GM12878 (cell line): ENCODE data around the gene CAVIN1. TPM values are rescaled to one million over a fixed set of nuclear protein-coding genes. Genes with fewer than 3 reads are reported as not detected.

Experiments
- ATAC-seq: fragments of 200-7000 bp; cut with Tn5 transposase; 3 replicates; pipeline ENCODE4 v1.9.1; 2020; ENCODE audit warnings: mild to moderate bottlenecking, moderate library complexity
- Bru-seq: library from RNA; stranded (reverse); fragments of 400-500 nt; gene quantifications from one replicate; lab custom pipeline; 2021; lab: Mats Ljungman, UMichigan
- BruChase-seq, 2 experiments: library from RNA; stranded (reverse); fragments of 400-500 nt; gene quantifications; one replicate each; lab custom pipeline; 2021; lab: Mats Ljungman, UMichigan
- BruUV-seq: library from RNA; stranded (reverse); fragments of 400-500 nt; replicated peaks from 2 replicates; lab custom pipeline; 2021; lab: Mats Ljungman, UMichigan
- CTCF ChIA-PET: fragments of 300-600 bp; sonication (Branson Sonifier 250); formaldehyde crosslinking; extraction: SDS; loops from one replicate; lab custom pipeline; 2021; ENCODE audit warnings: inconsistent platforms; lab: Yijun Ruan, JAX
- POLR2A ChIA-PET: fragments of 350-600 bp; formaldehyde crosslinking; extraction: SDS; loops from one replicate; lab custom pipeline; 2021; ENCODE audit warnings: inconsistent platforms; lab: Charles Lee
- RAD21 ChIA-PET: fragments of 300-600 bp; sonication (Branson Sonifier 250); formaldehyde crosslinking; loops from one replicate; lab custom pipeline; 2023; ENCODE audit warnings: antibody characterized with exemption; ENCODE audit not compliant: unreplicated experiment; lab: Charles Lee
- SMC1A ChIA-PET: fragments of 300-600 bp; sonication (Branson Sonifier 250); formaldehyde crosslinking; loops from one replicate; lab custom pipeline; 2023; ENCODE audit not compliant: unreplicated experiment, uncharacterized antibody; lab: Charles Lee
- DNase-seq: peaks from one replicate; pipeline ENCODE4 v3.0.0-alpha.2; 2011; ENCODE audit warnings: low read depth, low spot score
- FAIRE-seq: peaks from 3 replicates; lab custom pipeline; 2011; peaks lifted over from hg19 to GRCh38; lab: Jason Lieb, UNC
- H2AFZ ChIP-seq: 2 replicates; pipeline ENCODE4 v1.6.0; 2011; ENCODE audit warnings: low read depth, low read length, control low read depth; ENCODE audit not compliant: control insufficient read depth
- H3K27ac ChIP-seq: 2 replicates; pipeline ENCODE4 v1.5.1; 2011; ENCODE audit warnings: control low read depth; ENCODE audit not compliant: control insufficient read depth, insufficient read depth
- H3K27me3 ChIP-seq, 2 experiments: replicated peaks in 1 of 2; 2 replicates each; pipeline versions ENCODE4 v1.6.0 to v1.6.1; 2011; ENCODE audit warnings: low read length in 1 of 2; ENCODE audit not compliant: control insufficient read depth in 2 of 2, insufficient read depth in 2 of 2
- H3K36me3 ChIP-seq, 2 experiments: 2 replicates each; pipeline ENCODE4 v1.5.1; 2011; ENCODE audit warnings: low read length in 1 of 2; ENCODE audit not compliant: control insufficient read depth in 2 of 2, insufficient read depth in 2 of 2
- H3K4me1 ChIP-seq: 2 replicates; pipeline ENCODE4 v1.6.1; 2011; ENCODE audit warnings: mild to moderate bottlenecking, low read length, moderate library complexity, mixed read lengths; ENCODE audit not compliant: control insufficient read depth, insufficient read depth
- H3K4me2 ChIP-seq: 2 replicates; pipeline ENCODE4 v1.6.0; 2011; ENCODE audit warnings: control low read depth; ENCODE audit not compliant: control insufficient read depth, insufficient read depth
- H3K4me3 ChIP-seq: fragments of 200-600 bp; sonication (generic); 2 replicates; pipeline ENCODE4 v1.5.1; 2016
- H3K79me2 ChIP-seq: 2 replicates; pipeline ENCODE4 v1.6.0; 2011; ENCODE audit warnings: low read length; ENCODE audit not compliant: control insufficient read depth, insufficient read depth
- H3K9ac ChIP-seq: 2 replicates; pipeline ENCODE4 v1.8.0; 2011; ENCODE audit warnings: low read length, control low read depth, mixed read lengths; ENCODE audit not compliant: control insufficient read depth, insufficient read depth
- H3K9me3 ChIP-seq: replicated peaks from 3 replicates; pipeline ENCODE4 v1.5.1; 2011; ENCODE audit warnings: mild to moderate bottlenecking, low read length; ENCODE audit not compliant: control insufficient read depth, insufficient read depth
- H4K20me1 ChIP-seq: 2 replicates; pipeline ENCODE4 v1.6.0; 2011; ENCODE audit not compliant: control insufficient read depth, insufficient read depth
- BCLAF1 ChIP-seq: fragments of 450-650 bp; IDR thresholded peaks from 2 replicates; pipeline ENCODE4 v1.6.1; 2017; ENCODE audit warnings: antibody characterized with exemption, mild to moderate bottlenecking, moderate library complexity
- BRCA1 ChIP-seq: IDR thresholded peaks from 2 replicates; pipeline ENCODE4 v1.6.1; 2011; ENCODE audit warnings: low read depth, low read length, improper control_type of control experiment
- GATAD2B ChIP-seq: fragments of 450-650 bp; conservative IDR thresholded peaks from 2 replicates; pipeline ENCODE4 v1.6.1; 2017; ENCODE audit warnings: low read depth, mild to moderate bottlenecking, moderate library complexity
- IKZF1 ChIP-seq: fragments of 450-650 bp; conservative IDR thresholded peaks from 2 replicates; pipeline ENCODE4 v1.6.1; 2017; ENCODE audit warnings: antibody characterized with exemption, mild to moderate bottlenecking
- MXI1 ChIP-seq: fragments of 150-350 bp; IDR thresholded peaks from 2 replicates; pipeline ENCODE4 v1.6.1; 2011; ENCODE audit warnings: low read depth, mild to moderate bottlenecking, inconsistent platforms, low read length, improper control_type of control experiment
- NFYB ChIP-seq: IDR thresholded peaks from 2 replicates; pipeline ENCODE4 v1.6.1; 2011; ENCODE audit warnings: low read depth, mild to moderate bottlenecking, low read length, improper control_type of control experiment, moderate library complexity; ENCODE audit not compliant: insufficient read depth
- RUNX3 ChIP-seq: IDR thresholded peaks from 2 replicates; pipeline ENCODE4 v1.6.1; 2012; ENCODE audit warnings: low read length, inconsistent platforms
- SMAD5 ChIP-seq: IDR thresholded peaks from 2 replicates; pipeline ENCODE4 v1.6.1; 2016; ENCODE audit warnings: antibody characterized with exemption, low read depth
- WGBS: methylation state at CpG from one replicate; pipeline ENCODE4 v1.1.6; 2016; ENCODE audit warnings: low lambda C conversion rate; ENCODE audit not compliant: insufficient replicate concordance, insufficient coverage; ENCODE audit errors: missing lambda C conversion rate; 5-methylcytosine and 5-hydroxymethylcytosine counted together
- in situ Hi-C: fragments of 300-500 bp; cut with MboI; formaldehyde crosslinking; loops from 9 replicates; pipeline ENCODE4 v1.14.3; 2018; ENCODE audit warnings: mixed read lengths
- intact Hi-C: fragments of 100-400 bp; cut with micrococcal nuclease; formaldehyde crosslinking; loops from one replicate; pipeline ENCODE4 v1.14.2; 2022; ENCODE audit not compliant: unreplicated experiment
- long read RNA-seq, 2 experiments: library from polyadenylated mRNA; unstranded; transcript quantifications; one replicate each; pipeline ENCODE4 v2.0.0, GENCODE V29; 2019 to 2020
- polyA minus RNA-seq, 3 experiments: library from RNA; depleted of rRNA, polyadenylated mRNA; stranded (reverse); fragments of >200 nt; gene quantifications; 2 replicates each; pipeline ENCODE4 v1.2.3, GENCODE V29; 2011
- polyA plus RNA-seq, 11 experiments: library from polyadenylated mRNA; depleted of rRNA in 4 of 11; unstranded in 6 of 11; stranded (reverse) in 5 of 11; fragments of >200 nt; fragmentation: Nextera tagmentation in 4 of 11; fragmentation: Illumina TruSeq in 1 of 11; extraction: Ambion mirVana in 4 of 11; extraction: Trizol in 1 of 11; gene quantifications; 1 replicate in 1 of 11; 2 replicates in 10 of 11; pipeline versions ENCODE4 v1.2.1 to v1.2.3, GENCODE V29; 2011 to 2016; ENCODE audit warnings: inconsistent platforms in 2 of 11, missing spikeins in 2 of 11, low read depth in 1 of 11
- total RNA-seq, 4 experiments: library from RNA; depleted of rRNA in 3 of 4; stranded (reverse); fragments of >200 nt in 3 of 4; fragmentation: Illumina TruSeq in 1 of 4; extraction: Trizol in 1 of 4; gene quantifications; 2 replicates each; pipeline versions ENCODE4 v1.2.1 to v1.2.3, GENCODE V29; 2013 to 2021

Gene CAVIN1, protein sequence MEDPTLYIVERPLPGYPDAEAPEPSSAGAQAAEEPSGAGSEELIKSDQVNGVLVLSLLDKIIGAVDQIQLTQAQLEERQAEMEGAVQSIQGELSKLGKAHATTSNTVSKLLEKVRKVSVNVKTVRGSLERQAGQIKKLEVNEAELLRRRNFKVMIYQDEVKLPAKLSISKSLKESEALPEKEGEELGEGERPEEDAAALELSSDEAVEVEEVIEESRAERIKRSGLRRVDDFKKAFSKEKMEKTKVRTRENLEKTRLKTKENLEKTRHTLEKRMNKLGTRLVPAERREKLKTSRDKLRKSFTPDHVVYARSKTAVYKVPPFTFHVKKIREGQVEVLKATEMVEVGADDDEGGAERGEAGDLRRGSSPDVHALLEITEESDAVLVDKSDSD
- total RNA-seq (2013; cell fraction: nucleolus; rRNA removed) = 0.15 TPM in 1 of 2 replicates, not detected in the other
- total RNA-seq (2014; rRNA removed) (0.27 and 0.40 TPM in 2 replicates), total RNA-seq (2014; rRNA removed; fragmentation: Illumina TruSeq; extraction: Trizol) (0.18 and 0.40 TPM in 2 replicates), total RNA-seq (2021) (0.93 and 1.1 TPM in 2 replicates), polyA plus RNA-seq (2011; rRNA removed) (0.04 and 0.07 TPM in 2 replicates), polyA plus RNA-seq (2014; fragmentation: Illumina TruSeq; extraction: Trizol) (0.22 and 0.34 TPM in 2 replicates), polyA plus RNA-seq (2014; fragmentation: Nextera tagmentation; extraction: Ambion mirVana) (under 1 TPM; 0.03 to 0.05 TPM), polyA plus RNA-seq (2014; rRNA removed) (0.39 and 0.67 TPM in 2 replicates), polyA plus RNA-seq (2016; fragmentation: Nextera tagmentation; extraction: Ambion mirVana) (under 1 TPM; 0.30 to 0.40 TPM), polyA minus RNA-seq (2011; rRNA and poly(A)+ RNA removed) (not detected in 2 replicates), Bru-seq, nascent RNA (percentile 16 among the genes with signal in this experiment), BruChase-seq, experiment 1, labeled RNA remaining after a 6-hour chase (percentile 23 among the genes with signal in this experiment), BruChase-seq, experiment 2, labeled RNA remaining after a 2-hour chase (percentile 22 among the genes with signal in this experiment)
- polyA plus RNA-seq (2011; ENCODE audit: low read depth) = 0.72 TPM
- 0.01 and 0.05 TPM in 2 replicates for polyA plus RNA-seq (2011; cell fraction: cytosol; rRNA removed)
- polyA plus RNA-seq (2011; cell fraction: nucleus; rRNA removed) = not detected in 2 replicates
- 1.5 and 2.4 TPM in 2 replicates for polyA plus RNA-seq (2012)
- polyA minus RNA-seq (2011; cell fraction: cytosol; rRNA and poly(A)+ RNA removed) = 0.53 and 1.7 TPM in 2 replicates
- 0.29 TPM in 1 of 2 replicates, not detected in the other for polyA minus RNA-seq (2011; cell fraction: nucleus; rRNA and poly(A)+ RNA removed)
- long read RNA-seq, experiment 1 = 0 reads
- long read RNA-seq, experiment 2 = 0 reads

GRCh38 chr17:42422958-42423712 is at the start of gene CAVIN1:
CAVIN1 (minus strand) TSS chr17:42423256; CDS start chr17:42423097, 159 bp downstream.
- intact Hi-C loops (no loop called here), in situ Hi-C loops (no loop called here)
- peaks cover 16 to 17% of the 10 kb centered on the region in 2 experiments; a peak in 3 of 4 replicates for H3K27me3 ChIP-seq
- peak within 1 kb of the TSS; percentile 68; the same call in 1 of the 2 replicates for H3K4me3 ChIP-seq
- ChIA-PET POLR2A (interaction anchor here (0.6 to 1.1 kb wide), 5 partner anchors 18 to 223 kb away, joined by 3 to 6 read pairs (median 3); no protein-coding TSS in a partner anchor), RAD21 (interaction anchor here (0.8 to 1.5 kb wide), 3 partner anchors 17 to 104 kb away, joined by 3 read pairs; no protein-coding TSS in a partner anchor), CTCF (interaction anchor here (0.6 to 1.6 kb wide), 4 partner anchors 94 to 134 kb away, joined by 3 to 5 read pairs (median 3); no protein-coding TSS in a partner anchor), SMC1A (interaction anchor here (1.2 to 1.8 kb wide), 3 partner anchors 11 to 107 kb away, joined by 3 to 4 read pairs (median 4); no protein-coding TSS in a partner anchor)
- no peak for FAIRE-seq
- H3K9ac ChIP-seq = no peak within 1 kb of the TSS
- H3K36me3 ChIP-seq = no peaks in the 10 kb centered on the region
- ATAC-seq = peak; percentile 51
- H3K4me2 ChIP-seq = peak within 1 kb of the TSS; percentile 81
- no peaks in the 10 kb centered on the region for H3K9me3 ChIP-seq
- H3K4me1 ChIP-seq = peaks cover 5% of the 10 kb centered on the region; the same call in 1 of the 2 replicates
- no peak for DNase-seq
- peak; percentile 38 for TF ChIP-seq IKZF1
- TF ChIP-seq GATAD2B = 0 out of 2 replicates have a peak, but pooled peaks have one; percentile 36
- no peak for TF ChIP-seq SMAD5
- TF ChIP-seq NFYB = 0 out of 2 replicates have a peak, but pooled peaks have one; percentile 23
- TF ChIP-seq BCLAF1 = no peak
- no peak for TF ChIP-seq RUNX3
- TF ChIP-seq BRCA1 = no peak
- no peak for TF ChIP-seq MXI1
- WGBS = 17% methylated on average over 58 of the region's 58 CpGs
- peak within 1 kb of the TSS; percentile 46 for H2AFZ ChIP-seq
- BruUV-seq = no TSS peak
- H3K79me2 ChIP-seq = no peaks in the 10 kb centered on the region
- no peak within 1 kb of the TSS for H3K27ac ChIP-seq
- no peaks in the 10 kb centered on the region for H4K20me1 ChIP-seq
